Duodenal mucosa (tissue), 2 donors: ENCODE data around the gene DNAH17.

Source experiments
- H3K27ac ChIP-seq: one replicate; pipeline ENCODE4 v1.7.0; 2013; ENCODE audit warnings: low read depth, low read length
- H3K27me3 ChIP-seq, 2 donors: one replicate each; pipeline ENCODE4 v1.7.0; 2013; ENCODE audit warnings: low read length in 2 of 2, control low read depth in 1 of 2; ENCODE audit not compliant: insufficient read depth in 2 of 2, control insufficient read depth in 1 of 2
- H3K36me3 ChIP-seq, 2 donors: one replicate each; pipeline ENCODE4 v1.7.0; 2013; ENCODE audit warnings: low read length in 2 of 2, control low read depth in 1 of 2; ENCODE audit not compliant: insufficient read depth in 2 of 2, control insufficient read depth in 1 of 2
- H3K4me1 ChIP-seq, 2 donors: one replicate each; pipeline ENCODE4 v1.7.0; 2013; ENCODE audit warnings: low read length in 2 of 2, control low read depth in 1 of 2; ENCODE audit not compliant: insufficient read depth in 2 of 2, control insufficient read depth in 1 of 2
- H3K4me3 ChIP-seq, 2 donors: one replicate each; pipeline ENCODE4 v1.7.0; 2013; ENCODE audit warnings: low read length in 2 of 2, low read depth in 1 of 2
- H3K9ac ChIP-seq, 2 donors: one replicate each; pipeline ENCODE4 v1.7.0; 2013; ENCODE audit warnings: low read length in 2 of 2, low read depth in 1 of 2
- H3K9me3 ChIP-seq, 2 donors: one replicate each; pipeline ENCODE4 v1.7.0; 2013; ENCODE audit warnings: low read length in 2 of 2, control low read depth in 1 of 2; ENCODE audit not compliant: control insufficient read depth in 1 of 2

DNAH17 gene

GRCh38 chr17:78605429-78605828, 28.2 kb upstream of the DNAH17 start:
- no peaks in the 10 kb centered on the region for H3K9me3 ChIP-seq
- H3K36me3 ChIP-seq = no peaks in the 10 kb centered on the region
- no peak overlapping the region for H3K4me3 ChIP-seq
- H3K4me1 ChIP-seq = no peaks in the 10 kb centered on the region
- no peaks in the 10 kb centered on the region for H3K27me3 ChIP-seq
- no peak overlapping the region for H3K9ac ChIP-seq
- H3K27ac ChIP-seq = no peak overlapping the region

GRCh38 chr17:78602246-78602645, 25.1 kb upstream of the DNAH17 start:
- no peak overlapping the region for H3K27ac ChIP-seq
- no peaks in the 10 kb centered on the region for H3K36me3 ChIP-seq

GRCh38 chr17:78601577-78602190, 24.5 kb upstream of the DNAH17 start:
- Histone ChIP-seq H3K27me3 (no peaks in the 10 kb centered on the region), H3K4me1 (no peaks in the 10 kb centered on the region), H3K4me3 (no peak overlapping the region), H3K27ac (no peak overlapping the region), H3K9ac (no peak overlapping the region), H3K9me3 (no peaks in the 10 kb centered on the region), H3K36me3 (no peaks in the 10 kb centered on the region)

More at GRCh38 chr17:78602246-78602645, 25.1 kb upstream of the DNAH17 start:
- Histone ChIP-seq H3K9ac (no peak overlapping the region), H3K4me1 (no peaks in the 10 kb centered on the region), H3K27me3 (no peaks in the 10 kb centered on the region), H3K4me3 (no peak overlapping the region), H3K9me3 (no peaks in the 10 kb centered on the region)

GRCh38 chr17:78600181-78600721, 23.1 kb upstream of the DNAH17 start:
- H3K27ac ChIP-seq = no peak overlapping the region
- H3K36me3 ChIP-seq = no peaks in the 10 kb centered on the region
- H3K4me3 ChIP-seq = no peak overlapping the region
- no peaks in the 10 kb centered on the region for H3K4me1 ChIP-seq
- H3K9me3 ChIP-seq = no peaks in the 10 kb centered on the region
- no peak overlapping the region for H3K9ac ChIP-seq
- H3K27me3 ChIP-seq = no peaks in the 10 kb centered on the region

GRCh38 chr17:78599419-78599818, 22.2 kb upstream of the DNAH17 start:
- Histone ChIP-seq H3K27ac (no peak overlapping the region), H3K27me3 (no peaks in the 10 kb centered on the region), H3K9me3 (no peaks in the 10 kb centered on the region), H3K4me1 (no peaks in the 10 kb centered on the region), H3K36me3 (no peaks in the 10 kb centered on the region), H3K9ac (no peak overlapping the region), H3K4me3 (no peak overlapping the region)

GRCh38 chr17:78598013-78598471, 20.8 kb upstream of the DNAH17 start:
- H3K36me3 ChIP-seq = no peaks in the 10 kb centered on the region
- no peaks in the 10 kb centered on the region for H3K9me3 ChIP-seq
- H3K27ac ChIP-seq = no peak overlapping the region
- H3K4me3 ChIP-seq = no peak overlapping the region
- H3K9ac ChIP-seq = no peak overlapping the region
- no peaks in the 10 kb centered on the region for H3K4me1 ChIP-seq
- no peaks in the 10 kb centered on the region for H3K27me3 ChIP-seq

GRCh38 chr17:78596871-78597764, 19.9 kb upstream of the DNAH17 start:
- H3K4me1 ChIP-seq = peaks cover 4 to 5% of the 10 kb centered on the region in 2 donors

GRCh38 chr17:78595135-78595810, 18.1 kb upstream of the DNAH17 start:
- Histone ChIP-seq H3K4me3 (no peak overlapping the region), H3K4me1 (peaks cover 4 to 7% of the 10 kb centered on the region in 2 donors), H3K9me3 (no peaks in the 10 kb centered on the region), H3K36me3 (no peaks in the 10 kb centered on the region), H3K27ac (no peak overlapping the region), H3K27me3 (no peaks in the 10 kb centered on the region), H3K9ac (no peak overlapping the region)

More at GRCh38 chr17:78596871-78597764, 19.9 kb upstream of the DNAH17 start:
- H3K27me3 ChIP-seq = no peaks in the 10 kb centered on the region
- H3K9ac ChIP-seq = no peak overlapping the region
- no peak overlapping the region for H3K4me3 ChIP-seq
- no peaks in the 10 kb centered on the region for H3K9me3 ChIP-seq
- H3K36me3 ChIP-seq = no peaks in the 10 kb centered on the region
- no peak overlapping the region for H3K27ac ChIP-seq

GRCh38 chr17:78592991-78593329, 15.8 kb upstream of the DNAH17 start:
- H3K9ac ChIP-seq = no peak overlapping the region

GRCh38 chr17:78591263-78591671, 14.1 kb upstream of the DNAH17 start:
- no peak overlapping the region for H3K27ac ChIP-seq
- no peak overlapping the region for H3K9ac ChIP-seq
- H3K4me3 ChIP-seq = no peak overlapping the region
- H3K9me3 ChIP-seq = no peaks in the 10 kb centered on the region
- no peaks in the 10 kb centered on the region for H3K27me3 ChIP-seq
- peaks cover 12 to 13% of the 10 kb centered on the region in 2 donors for H3K4me1 ChIP-seq
- no peaks in the 10 kb centered on the region for H3K36me3 ChIP-seq

More at GRCh38 chr17:78592991-78593329, 15.8 kb upstream of the DNAH17 start:
- no peaks in the 10 kb centered on the region for H3K27me3 ChIP-seq
- H3K4me1 ChIP-seq = peaks cover 12 to 13% of the 10 kb centered on the region in 2 donors
- no peaks in the 10 kb centered on the region for H3K9me3 ChIP-seq
- H3K27ac ChIP-seq = no peak overlapping the region
- no peaks in the 10 kb centered on the region for H3K36me3 ChIP-seq
- H3K4me3 ChIP-seq = no peak overlapping the region
